Mucosa of rectum (tissue), 2 donors: ENCODE measurements around the gene KIAA0232.
"Not testable (repeated sequence)": the region's sequence is repeated elsewhere in the genome, so short reads cannot be mapped to it uniquely, and the experiment has no call there.

Experiments used
- H3K27ac ChIP-seq, 2 donors: one replicate each; pipeline ENCODE4 v1.7.0; 2013; ENCODE audit warnings: inconsistent platforms in 2 of 2, low read depth in 2 of 2, low read length in 2 of 2
- H3K27me3 ChIP-seq, 2 donors: one replicate each; pipeline ENCODE4 v1.7.0; 2013; ENCODE audit warnings: low read length in 2 of 2; ENCODE audit not compliant: control insufficient read depth in 2 of 2, insufficient read depth in 2 of 2
- H3K36me3 ChIP-seq, 2 donors: one replicate each; pipeline ENCODE4 v1.7.0; 2013; ENCODE audit warnings: low read length in 2 of 2; ENCODE audit not compliant: control insufficient read depth in 2 of 2, insufficient read depth in 2 of 2
- H3K4me1 ChIP-seq, 2 donors: one replicate each; pipeline ENCODE4 v1.7.0; 2013; ENCODE audit warnings: low read length in 2 of 2, mild to moderate bottlenecking in 1 of 2; ENCODE audit not compliant: control insufficient read depth in 2 of 2, insufficient read depth in 2 of 2
- H3K4me3 ChIP-seq, 2 donors: one replicate each; pipeline ENCODE4 v1.7.0; 2013; ENCODE audit warnings: low read length in 2 of 2
- H3K9ac ChIP-seq, 2 donors: one replicate each; pipeline ENCODE4 v1.7.0; 2013; ENCODE audit warnings: low read length in 2 of 2, low read depth in 1 of 2, mild to moderate bottlenecking in 1 of 2
- H3K9me3 ChIP-seq, 2 donors: one replicate each; pipeline ENCODE4 v1.7.0; 2013; ENCODE audit warnings: low read length in 2 of 2; ENCODE audit not compliant: control insufficient read depth in 2 of 2
- donor health status: healthy.
- donor health status: Normal muscosa, but diverticular disease.

KIAA0232 gene

DNA sequence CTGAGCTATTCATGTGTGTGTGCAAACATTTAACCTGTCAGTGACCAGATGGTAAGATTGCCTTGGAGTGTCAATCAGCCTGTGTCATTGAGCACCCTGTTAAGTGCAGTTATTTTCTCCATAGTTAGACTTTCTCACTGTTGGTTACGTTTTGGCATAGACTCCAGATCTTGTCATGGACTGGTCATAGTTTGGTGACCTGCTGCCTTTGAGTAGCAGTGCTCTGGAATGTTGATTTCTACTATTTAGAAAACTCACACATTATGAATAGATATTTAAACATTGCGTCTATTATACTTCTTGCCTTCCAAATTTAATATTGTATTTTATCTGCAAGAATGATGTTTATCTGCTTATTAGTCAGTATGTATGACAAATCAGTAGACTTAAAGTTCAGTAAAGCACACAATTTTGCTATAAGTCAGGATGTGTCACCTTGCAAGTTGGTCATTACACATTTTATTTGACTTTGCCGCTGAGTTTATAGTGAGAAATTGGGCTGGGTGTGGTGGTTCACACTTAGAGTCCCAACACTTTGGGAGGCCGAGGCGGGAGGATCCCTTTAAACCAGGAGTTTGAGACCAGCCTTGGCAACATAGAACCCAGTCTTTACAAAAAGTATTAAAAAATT lies 42.4 kb downstream of the KIAA0232 start:
- Histone ChIP-seq H3K36me3 (peaks cover 29 to 37% of the 10 kb centered on the region in 2 donors), H3K27me3 (no peaks in the 10 kb centered on the region), H3K4me3 (no peak overlapping the region), H3K27ac (no peak overlapping the region), H3K4me1 (no peaks in the 10 kb centered on the region), H3K9ac (no peak overlapping the region), H3K9me3 (peaks cover 0 to 3% of the 10 kb centered on the region in 2 donors)

GRCh38 chr4:6825403-6825802 lies 42.9 kb downstream of the KIAA0232 start:
- no peaks in the 10 kb centered on the region for H3K4me1 ChIP-seq
- H3K9me3 ChIP-seq: peaks cover 0 to 3% of the 10 kb centered on the region in 2 donors
- H3K27me3 ChIP-seq: no peaks in the 10 kb centered on the region
- no peak overlapping the region for H3K4me3 ChIP-seq
- H3K36me3 ChIP-seq: peaks cover 29 to 41% of the 10 kb centered on the region in 2 donors
- H3K9ac ChIP-seq: no peak overlapping the region
- no peak overlapping the region for H3K27ac ChIP-seq

DNA sequence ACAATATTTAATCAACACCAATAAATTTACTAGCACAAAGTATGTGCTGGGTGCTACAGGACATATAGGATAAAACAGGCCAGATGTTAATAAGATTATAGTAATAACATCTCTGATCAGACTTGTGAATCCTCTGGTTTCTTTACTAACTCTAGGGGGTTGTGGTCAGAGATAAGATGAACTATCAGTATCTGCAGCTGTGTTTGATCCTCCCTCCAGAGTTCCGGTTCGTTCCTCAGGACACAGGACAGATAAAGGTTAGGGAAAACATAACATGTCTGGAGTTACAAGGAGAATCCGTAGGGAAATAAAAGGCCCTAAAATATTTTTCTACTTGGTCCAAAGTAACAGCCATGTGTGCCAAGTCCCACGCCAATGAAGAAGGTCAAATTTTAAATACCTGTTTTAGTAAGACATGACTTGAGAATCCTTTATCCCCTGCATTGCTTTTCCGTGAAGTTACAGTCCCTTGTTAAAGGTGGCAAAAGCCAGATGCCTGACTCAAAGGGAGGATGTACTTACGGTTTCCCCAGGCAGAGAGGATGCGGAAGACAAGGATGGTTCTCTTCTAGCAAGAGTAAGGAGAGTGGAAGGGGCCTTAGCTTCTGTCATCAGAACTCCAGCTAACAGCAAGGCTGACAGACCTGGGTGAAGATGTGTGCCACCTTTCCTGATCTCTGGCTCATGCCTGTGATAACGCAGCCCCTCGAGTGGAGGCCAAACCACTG lies 44.4 kb downstream of the KIAA0232 start:
- Histone ChIP-seq H3K27me3 (no peaks in the 10 kb centered on the region), H3K9me3 (no peaks in the 10 kb centered on the region), H3K27ac (no peak overlapping the region), H3K36me3 (peaks cover 35 to 48% of the 10 kb centered on the region in 2 donors), H3K4me1 (no peaks in the 10 kb centered on the region), H3K4me3 (no peak overlapping the region), H3K9ac (no peak overlapping the region)

GRCh38 chr4:6829086-6829485 lies 46.6 kb downstream of the KIAA0232 start:
- Histone ChIP-seq H3K9me3 (no peaks in the 10 kb centered on the region), H3K27ac (no peak overlapping the region), H3K36me3 (peaks cover 41 to 54% of the 10 kb centered on the region in 2 donors), H3K27me3 (no peaks in the 10 kb centered on the region), H3K9ac (no peak overlapping the region), H3K4me1 (no peaks in the 10 kb centered on the region), H3K4me3 (no peak overlapping the region)

DNA sequence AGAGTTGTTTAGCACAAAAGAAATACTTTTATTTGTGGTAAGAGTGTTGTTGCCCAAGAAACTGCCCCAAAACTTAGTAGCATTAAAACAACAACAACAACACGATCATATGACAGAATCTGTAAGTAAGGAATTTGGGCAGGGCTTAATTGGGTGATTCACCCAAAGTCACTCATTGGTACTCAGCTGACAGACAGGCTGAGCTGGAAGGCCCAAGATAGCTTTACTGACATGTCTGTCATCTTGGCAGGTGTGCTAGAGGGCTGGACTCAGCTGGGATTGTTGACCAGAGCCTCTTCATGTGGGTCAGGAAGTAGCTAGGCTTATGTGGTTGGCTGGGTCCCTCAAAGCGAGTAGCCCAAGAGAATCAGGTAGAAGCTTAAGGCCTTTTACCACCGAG lies 52.3 kb downstream of the KIAA0232 start:
- Histone ChIP-seq H3K4me3 (no peak overlapping the region), H3K27me3 (no peaks in the 10 kb centered on the region), H3K36me3 (peaks cover 16 to 21% of the 10 kb centered on the region in 2 donors), H3K27ac (no peak overlapping the region), H3K9me3 (no peaks in the 10 kb centered on the region), H3K9ac (no peak overlapping the region), H3K4me1 (peaks cover 0 to under 1% of the 10 kb centered on the region in 2 donors)

DNA sequence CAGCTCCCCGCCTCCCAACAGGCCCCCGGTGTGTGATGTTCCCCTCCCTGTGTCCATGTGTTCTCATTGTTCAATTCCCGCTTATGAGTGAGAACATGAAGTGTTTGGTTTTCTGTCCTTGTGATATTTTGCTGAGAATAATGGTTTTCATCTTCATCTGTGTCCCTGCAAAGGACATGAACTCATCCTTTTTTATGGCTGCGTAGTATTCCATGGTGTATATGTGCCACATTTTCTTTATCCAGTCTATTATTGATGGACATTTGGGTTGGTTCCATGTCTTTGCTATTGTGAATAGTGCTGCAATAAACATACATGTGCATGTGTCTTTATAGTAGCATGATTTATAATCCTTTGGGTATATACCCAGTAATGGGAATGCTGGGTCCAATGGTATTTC lies 53.1 kb downstream of the KIAA0232 start:
- H3K27me3 ChIP-seq, H3K27ac ChIP-seq, H3K4me1 ChIP-seq, H3K9me3 ChIP-seq, H3K4me3 ChIP-seq, H3K9ac ChIP-seq: not testable (repeated sequence)
- peaks cover 16 to 21% of the 10 kb centered on the region in 2 donors for H3K36me3 ChIP-seq

DNA sequence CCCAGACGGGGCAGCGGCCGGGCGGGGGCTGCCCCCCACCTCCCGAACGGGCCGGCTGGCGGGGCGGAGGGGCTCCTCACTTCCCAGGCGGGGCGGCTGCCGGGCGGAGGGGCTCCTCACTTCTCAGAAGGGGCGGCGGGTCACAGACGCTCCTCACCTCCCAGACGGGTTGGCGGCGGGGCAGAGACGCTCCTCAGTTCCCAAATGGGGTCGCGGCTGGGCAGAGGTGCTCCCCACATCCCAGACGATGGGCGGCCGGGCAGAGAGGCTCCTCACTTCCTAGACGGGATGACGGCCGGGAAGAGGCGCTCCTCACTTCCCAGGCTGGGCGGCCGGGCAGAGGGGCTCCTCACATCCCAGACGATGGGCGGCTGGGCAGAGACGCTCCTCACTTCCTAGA lies 54.6 kb downstream of the KIAA0232 start:
- not testable (repeated sequence) for H3K4me1 ChIP-seq, H3K9ac ChIP-seq, H3K4me3 ChIP-seq, H3K27me3 ChIP-seq, H3K27ac ChIP-seq, H3K9me3 ChIP-seq
- H3K36me3 ChIP-seq: peaks cover 8 to 17% of the 10 kb centered on the region in 2 donors

GRCh38 chr4:6839579-6839978 lies 57.1 kb downstream of the KIAA0232 start:
- Histone ChIP-seq H3K36me3 (peaks cover 6 to 16% of the 10 kb centered on the region in 2 donors), H3K9me3 (no peaks in the 10 kb centered on the region), H3K27me3 (no peaks in the 10 kb centered on the region), H3K4me1 (peaks cover 0 to 6% of the 10 kb centered on the region in 2 donors), H3K4me3 (no peak overlapping the region), H3K9ac (no peak overlapping the region), H3K27ac (no peak overlapping the region)

GRCh38 chr4:6840062-6840976 lies 57.8 kb downstream of the KIAA0232 start:
- Histone ChIP-seq H3K27me3 (no peaks in the 10 kb centered on the region), H3K36me3 (peaks cover 9 to 18% of the 10 kb centered on the region in 2 donors), H3K4me1 (peaks cover 0 to 6% of the 10 kb centered on the region in 2 donors), H3K27ac (no peak overlapping the region), H3K9ac (no peak overlapping the region), H3K4me3 (no peak overlapping the region), H3K9me3 (no peaks in the 10 kb centered on the region)

GRCh38 chr4:6845027-6845426 lies 62.5 kb downstream of the KIAA0232 start:
- Histone ChIP-seq H3K4me3 (no peak overlapping the region), H3K36me3 (peaks cover 13 to 28% of the 10 kb centered on the region in 2 donors), H3K27ac (no peak overlapping the region), H3K4me1 (peaks cover 0 to 4% of the 10 kb centered on the region in 2 donors), H3K27me3 (no peaks in the 10 kb centered on the region), H3K9ac (no peak overlapping the region), H3K9me3 (no peaks in the 10 kb centered on the region)
